ENCODE data around the gene SBF2.

SBF2 gene

GRCh38 chr11:10307022-10307399, 13.0 kb upstream of the SBF2 start:
- no peak overlapping the region for H2AK5ac ChIP-seq (ENCODE audit: low read depth, low read length)
- no peak overlapping the region for H3K4ac ChIP-seq (ENCODE audit: low read length)
- peaks cover 12 to 16% of the 10 kb centered on the region in 2 donors for H3K4me1 ChIP-seq (ENCODE audit: control insufficient read depth in 2 of 2, insufficient read depth in 1 of 2, low read depth in 1 of 2, low read length in 2 of 2)
- peaks cover 0 to 53% (median 23%) of the 10 kb centered on the region in 3 experiments for H3K27me3 ChIP-seq (ENCODE audit: control insufficient read depth in 3 of 3, insufficient read depth in 3 of 3, low read depth in 1 of 3, low read length in 3 of 3)
- no peak overlapping the region for H2BK12ac ChIP-seq (ENCODE audit: low read length)
- H3K23ac ChIP-seq (ENCODE audit: low read depth, low read length, poor library complexity): no peak overlapping the region
- H2BK120ac ChIP-seq (ENCODE audit: low read depth, low read length): no peak overlapping the region
- H3K79me1 ChIP-seq (ENCODE audit: low read depth, low read length): no peaks in the 10 kb centered on the region
- H3K9me3 ChIP-seq (replicated peaks in 1 of 2; ENCODE audit: control insufficient read depth in 2 of 2, insufficient read depth in 1 of 2, low read depth in 1 of 2, low read length in 2 of 2): peaks cover 0 to 4% of the 10 kb centered on the region in 2 donors
- H3K4me3 ChIP-seq (ENCODE audit: low read length in 2 of 2): peak overlapping the region; percentile 70 to 83
- no peak overlapping the region for H3K18ac ChIP-seq (ENCODE audit: low read length)
- H4K8ac ChIP-seq (ENCODE audit: low read depth, low read length): no peak overlapping the region
- H3K36me3 ChIP-seq (replicated peaks in 1 of 2; ENCODE audit: control insufficient read depth in 2 of 2, insufficient read depth in 2 of 2, low read length in 2 of 2): peaks cover 0 to 16% of the 10 kb centered on the region in 2 donors
- H3K4me2 ChIP-seq (ENCODE audit: insufficient read depth, low read length, poor library complexity, severe bottlenecking): peak overlapping the region; percentile 95
- H3K27ac ChIP-seq (replicated peaks; ENCODE audit: low read length): no peak overlapping the region
- H2BK15ac ChIP-seq (ENCODE audit: low read length): no peak overlapping the region
- H2BK5ac ChIP-seq (ENCODE audit: low read length): no peak overlapping the region
- peak overlapping the region; percentile 91 for H2AFZ ChIP-seq (ENCODE audit: low read length)
- H3K9ac ChIP-seq (ENCODE audit: low read depth, low read length, poor library complexity): no peak overlapping the region
- H4K91ac ChIP-seq (ENCODE audit: low read depth, low read length, poor library complexity): no peak overlapping the region
- no peak overlapping the region for H3K14ac ChIP-seq (ENCODE audit: low read length)
- no peak for DNase-seq (ENCODE audit: low spot score)
- WGBS, 2 donors (ENCODE audit: extremely low coverage in 2 of 2, insufficient read length in 2 of 2, insufficient replicate concordance in 1 of 2): no CpG with 5 or more reads among the region's 9 CpGs

DNA sequence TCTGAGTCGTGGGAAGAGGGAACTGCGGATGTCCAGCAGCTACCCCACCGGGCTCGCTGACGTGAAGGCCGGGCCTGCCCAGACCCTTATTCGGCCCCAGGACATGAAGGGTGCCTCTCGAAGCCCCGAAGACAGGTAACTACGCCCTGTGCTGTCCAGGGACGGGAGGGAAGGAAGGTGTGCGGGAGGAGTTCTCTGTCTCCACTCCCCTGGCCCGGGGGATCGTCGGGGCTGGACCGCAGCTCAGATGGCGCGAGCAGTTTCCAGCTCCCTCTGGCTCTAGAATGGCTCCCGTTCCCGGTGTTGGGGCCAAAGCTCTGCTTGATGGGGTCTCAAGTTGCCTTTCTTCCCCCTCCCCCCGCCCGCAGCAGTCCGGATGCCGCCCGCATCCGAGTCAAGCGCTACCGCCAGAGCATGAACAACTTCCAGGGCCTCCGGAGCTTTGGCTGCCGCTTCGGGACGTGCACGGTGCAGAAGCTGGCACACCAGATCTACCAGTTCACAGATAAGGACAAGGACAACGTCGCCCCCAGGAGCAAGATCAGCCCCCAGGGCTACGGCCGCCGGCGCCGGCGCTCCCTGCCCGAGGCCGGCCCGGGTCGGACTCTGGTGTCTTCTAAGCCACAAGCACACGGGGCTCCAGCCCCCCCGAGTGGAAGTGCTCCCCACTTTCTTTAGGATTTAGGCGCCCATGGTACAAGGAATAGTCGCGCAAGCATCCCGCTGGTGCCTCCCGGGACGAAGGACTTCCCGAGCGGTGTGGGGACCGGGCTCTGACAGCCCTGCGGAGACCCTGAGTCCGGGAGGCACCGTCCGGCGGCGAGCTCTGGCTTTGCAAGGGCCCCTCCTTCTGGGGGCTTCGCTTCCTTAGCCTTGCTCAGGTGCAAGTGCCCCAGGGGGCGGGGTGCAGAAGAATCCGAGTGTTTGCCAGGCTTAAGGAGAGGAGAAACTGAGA, 12.2 kb upstream of the SBF2 start:
- H3K36me3 ChIP-seq (replicated peaks in 1 of 2; ENCODE audit: control insufficient read depth in 2 of 2, insufficient read depth in 2 of 2, low read length in 2 of 2): peaks cover 0 to 16% of the 10 kb centered on the region in 2 donors
- H2BK5ac ChIP-seq (ENCODE audit: low read length): peak overlapping the region; percentile 69
- H3K27me3 ChIP-seq (ENCODE audit: control insufficient read depth in 3 of 3, insufficient read depth in 3 of 3, low read depth in 1 of 3, low read length in 3 of 3): peaks cover 0 to 58% (median 23%) of the 10 kb centered on the region in 3 experiments
- no peak for DNase-seq (ENCODE audit: low spot score)
- H4K91ac ChIP-seq (ENCODE audit: low read depth, low read length, poor library complexity): no peak overlapping the region
- H3K14ac ChIP-seq (ENCODE audit: low read length): no peak overlapping the region
- peak overlapping the region; percentile 35 for H3K23ac ChIP-seq (ENCODE audit: low read depth, low read length, poor library complexity)
- H3K18ac ChIP-seq (ENCODE audit: low read length): peak overlapping the region; percentile 92
- peak overlapping the region; percentile 85 for H3K9ac ChIP-seq (ENCODE audit: low read depth, low read length, poor library complexity)
- WGBS, 2 donors (ENCODE audit: extremely low coverage in 2 of 2, insufficient read length in 2 of 2, insufficient replicate concordance in 1 of 2): no CpG with 5 or more reads among the region's 65 CpGs
- H3K4me2 ChIP-seq (ENCODE audit: insufficient read depth, low read length, poor library complexity, severe bottlenecking): peak overlapping the region; percentile 95
- no peak overlapping the region for H3K27ac ChIP-seq (replicated peaks; ENCODE audit: low read length)
- peak overlapping the region; percentile 52 for H2BK12ac ChIP-seq (ENCODE audit: low read length)
- H3K4me3 ChIP-seq (ENCODE audit: low read length in 2 of 2): peak overlapping the region; percentile 78 to 83
- peak overlapping the region; percentile 97 for H2AFZ ChIP-seq (ENCODE audit: low read length)
- H2BK15ac ChIP-seq (ENCODE audit: low read length): peak overlapping the region; percentile 50
- H2AK5ac ChIP-seq (ENCODE audit: low read depth, low read length): no peak overlapping the region
- H3K4me1 ChIP-seq (ENCODE audit: control insufficient read depth in 2 of 2, insufficient read depth in 1 of 2, low read depth in 1 of 2, low read length in 2 of 2): peaks cover 12 to 16% of the 10 kb centered on the region in 2 donors
- H3K79me1 ChIP-seq (ENCODE audit: low read depth, low read length): no peaks in the 10 kb centered on the region
- peaks cover 0 to 4% of the 10 kb centered on the region in 2 donors for H3K9me3 ChIP-seq (replicated peaks in 1 of 2; ENCODE audit: control insufficient read depth in 2 of 2, insufficient read depth in 1 of 2, low read depth in 1 of 2, low read length in 2 of 2)
- H3K4ac ChIP-seq (ENCODE audit: low read length): no peak overlapping the region
- H4K8ac ChIP-seq (ENCODE audit: low read depth, low read length): no peak overlapping the region
- peak overlapping the region; percentile 87 for H2BK120ac ChIP-seq (ENCODE audit: low read depth, low read length)

- Histone ChIP-seq H3K79me1 (ENCODE audit: low read depth, low read length) (no peaks in the 10 kb centered on the region), H2BK15ac (ENCODE audit: low read length) (peak overlapping the region; percentile 50), H3K27ac (replicated peaks; ENCODE audit: low read length) (no peak overlapping the region), H3K4ac (ENCODE audit: low read length) (no peak overlapping the region), H2AFZ (ENCODE audit: low read length) (peak overlapping the region; percentile 97), H3K4me2 (ENCODE audit: insufficient read depth, low read length, poor library complexity, severe bottlenecking) (peak overlapping the region; percentile 95), H3K9ac (ENCODE audit: low read depth, low read length, poor library complexity) (peak overlapping the region; percentile 85), H3K4me3 (ENCODE audit: low read length in 2 of 2) (peak overlapping the region; percentile 78 to 83), H2BK12ac (ENCODE audit: low read length) (peak overlapping the region; percentile 36), H3K4me1 (ENCODE audit: control insufficient read depth in 2 of 2, insufficient read depth in 1 of 2, low read depth in 1 of 2, low read length in 2 of 2) (peaks cover 12 to 16% of the 10 kb centered on the region in 2 donors), H3K27me3 (ENCODE audit: control insufficient read depth in 3 of 3, insufficient read depth in 3 of 3, low read depth in 1 of 3, low read length in 3 of 3) (peaks cover 0 to 64% (median 23%) of the 10 kb centered on the region in 3 experiments), H2AK5ac (ENCODE audit: low read depth, low read length) (no peak overlapping the region), H3K23ac (ENCODE audit: low read depth, low read length, poor library complexity) (peak overlapping the region; percentile 37), H3K36me3 (replicated peaks in 1 of 2; ENCODE audit: control insufficient read depth in 2 of 2, insufficient read depth in 2 of 2, low read length in 2 of 2) (peaks cover 0 to 16% of the 10 kb centered on the region in 2 donors), H2BK120ac (ENCODE audit: low read depth, low read length) (peak overlapping the region; percentile 87), H3K18ac (ENCODE audit: low read length) (peak overlapping the region; percentile 92), H3K9me3 (replicated peaks in 1 of 2; ENCODE audit: control insufficient read depth in 2 of 2, insufficient read depth in 1 of 2, low read depth in 1 of 2, low read length in 2 of 2) (peaks cover 0 to 4% of the 10 kb centered on the region in 2 donors), H2BK5ac (ENCODE audit: low read length) (peak overlapping the region; percentile 69), H4K91ac (ENCODE audit: low read depth, low read length, poor library complexity) (no peak overlapping the region), H3K14ac (ENCODE audit: low read length) (peak overlapping the region; percentile 25), H4K8ac (ENCODE audit: low read depth, low read length) (no peak overlapping the region)
- no peak for DNase-seq (ENCODE audit: low spot score)
- WGBS, 2 donors (ENCODE audit: extremely low coverage in 2 of 2, insufficient read length in 2 of 2, insufficient replicate concordance in 1 of 2): no CpG with 5 or more reads among the region's 51 CpGs
These were observed 11.4 kb upstream of the SBF2 start for GRCh38 chr11:10305262-10305963.
